ENCODE measurements around the gene STN1.

DNA sequence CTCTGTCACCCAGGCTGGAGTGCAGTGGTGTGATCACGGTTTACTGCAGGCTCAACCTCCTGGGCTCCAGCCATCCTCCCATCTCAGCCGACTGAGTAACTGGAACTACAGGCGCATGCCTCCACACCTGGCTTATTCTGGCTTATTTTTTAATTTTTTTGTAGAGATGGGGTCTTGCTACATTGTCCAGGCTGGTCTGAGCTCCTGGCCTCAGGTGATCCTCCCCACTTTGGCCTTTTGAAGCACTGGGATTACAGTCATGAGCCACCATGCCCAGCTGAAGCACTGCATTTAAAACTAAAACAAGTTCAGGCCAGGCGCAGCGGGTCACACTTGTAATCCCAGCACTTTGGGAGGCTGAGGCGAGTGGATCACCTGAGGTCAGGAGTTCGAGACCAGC, 70.6 kb downstream of the STN1 start:
- TF ChIP-seq POLR2A (IDR thresholded peaks at IDR 0.05; ENCODE audit: low read depth, low read length) (no peak), BHLHE40 (IDR thresholded peaks at IDR 0.05; ENCODE audit: low read depth, low read length) (no peak), CTCF (conservative IDR thresholded peaks at IDR 0.05; ENCODE audit: low read depth, low read length) (no peak), CHD1 (IDR thresholded peaks at IDR 0.05; ENCODE audit: low read depth, low read length) (no peak), RFX5 (IDR thresholded peaks at IDR 0.05; ENCODE audit: low read depth, low read length) (no peak)

Measured in IMR-90 (cell line).